BLaER1 treated with 17β-estradiol and CSF1 and Interleukin-3, amounts not matched to agents 10 nM and 100 nM (cell line): ENCODE data around the gene WAS.
A peak's percentile ranks its signal among the peaks of the same experiment; 100 is the strongest.
"Not testable (repeated sequence)": the region's sequence is repeated elsewhere in the genome, so short reads cannot be mapped to it uniquely, and the experiment has no call there.

Experiments used
- H3K27ac ChIP-seq, 11 experiments: shearing (Covaris generic); formaldehyde crosslinking; 2 replicates each; pipeline ENCODE4 v1.8.1; 2022
- H3K27me3 ChIP-seq, 11 experiments: shearing (Covaris generic); formaldehyde crosslinking; 2 replicates each; pipeline ENCODE4 v1.8.1; 2022
- H3K36me3 ChIP-seq, 11 experiments: shearing (Covaris generic); formaldehyde crosslinking; 2 replicates each; pipeline ENCODE4 v1.8.1; 2022
- H3K4me1 ChIP-seq, 10 experiments: shearing (Covaris generic); formaldehyde crosslinking; 2 replicates each; pipeline ENCODE4 v1.8.1; 2022
- H3K4me2 ChIP-seq, 11 experiments: shearing (Covaris generic); formaldehyde crosslinking; 2 replicates each; pipeline ENCODE4 v1.8.1; 2022
- H3K4me3 ChIP-seq, 10 experiments: shearing (Covaris generic); formaldehyde crosslinking; 2 replicates each; pipeline ENCODE4 v1.8.1; 2022
- H3K9ac ChIP-seq, 11 experiments: shearing (Covaris generic); formaldehyde crosslinking; 2 replicates each; pipeline ENCODE4 v1.8.1; 2022
- H3K9me3 ChIP-seq, 11 experiments: shearing (Covaris generic); formaldehyde crosslinking; replicated peaks in 1 of 11; 2 replicates each; pipeline ENCODE4 v1.8.1; 2022
- H4K20me1 ChIP-seq, 11 experiments: shearing (Covaris generic); formaldehyde crosslinking; 2 replicates each; pipeline ENCODE4 v1.8.1; 2022
- Cebpa-rat ChIP-seq, 11 experiments: shearing (Covaris generic); IDR thresholded peaks; 2 replicates each; pipeline ENCODE4 v1.8.1; 2022

The WAS gene

DNA sequence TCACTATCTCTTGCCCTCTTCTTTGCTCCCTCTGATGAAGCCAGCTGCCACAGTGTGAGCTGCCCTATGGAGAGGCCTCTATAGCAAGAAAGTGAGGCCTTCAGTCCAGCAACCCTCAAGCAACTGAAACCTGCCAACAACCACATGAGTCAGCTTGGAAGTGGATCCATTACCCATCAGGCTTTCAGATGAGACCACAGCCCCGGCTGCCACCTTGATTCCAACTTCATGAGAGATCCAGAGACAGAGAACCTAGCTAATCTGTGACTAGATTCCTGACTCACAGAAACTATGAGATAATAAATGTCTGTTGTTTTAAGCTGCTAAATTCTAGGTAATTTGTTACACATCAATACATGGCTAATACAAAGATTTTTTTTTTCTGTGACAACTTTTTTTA is 20.4 kb upstream of the WAS start:
- H4K20me1 ChIP-seq = no peaks in the 10 kb centered on the region
- no peak overlapping the region for H3K4me2 ChIP-seq
- no peaks in the 10 kb centered on the region for H3K36me3 ChIP-seq
- peaks cover 0 to 15% (median 6%) of the 10 kb centered on the region in 11 experiments; a peak in 9 of 22 replicates for H3K9me3 ChIP-seq
- H3K4me3 ChIP-seq = no peak overlapping the region
- H3K4me1 ChIP-seq = 0 out of 20 replicates have a peak, but pooled peaks cover 0 to 6% (median 0%) of the 10 kb centered on the region in 10 experiments
- no peak for TF ChIP-seq Cebpa-rat (IDR thresholded peaks at IDR 0.05)
- H3K27me3 ChIP-seq = peaks cover 0 to 27% (median 18%) of the 10 kb centered on the region in 11 experiments; a peak in 15 of 22 replicates
- no peak overlapping the region for H3K9ac ChIP-seq
- H3K27ac ChIP-seq = no peak overlapping the region

DNA sequence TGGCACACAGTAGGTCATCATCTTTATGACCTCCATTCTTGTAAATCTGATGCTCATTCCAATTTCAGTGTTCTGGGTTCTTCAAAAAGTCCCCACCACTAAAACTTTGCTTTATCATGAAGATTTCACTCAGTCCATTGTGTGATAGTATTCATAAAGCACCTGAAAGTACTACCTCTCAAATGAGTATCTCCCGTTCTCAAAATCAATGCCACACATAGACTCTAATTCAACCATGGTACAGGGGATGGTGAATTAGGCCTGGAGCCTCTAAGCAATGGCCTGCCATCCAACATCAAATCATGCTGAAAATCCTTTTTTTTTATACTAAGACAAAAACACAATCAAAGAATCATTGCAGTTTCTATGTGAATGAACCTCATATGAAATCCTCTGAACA is 19.4 kb upstream of the WAS start:
- H3K27ac ChIP-seq = no peak overlapping the region
- H3K27me3 ChIP-seq = peaks cover 4 to 36% (median 27%) of the 10 kb centered on the region in 11 experiments; a peak in 18 of 22 replicates
- H3K4me2 ChIP-seq = no peak overlapping the region
- no peak overlapping the region for H3K9ac ChIP-seq
- no peak for TF ChIP-seq Cebpa-rat (IDR thresholded peaks at IDR 0.05)
- H3K4me3 ChIP-seq = no peak overlapping the region
- H3K4me1 ChIP-seq = 0 out of 20 replicates have a peak, but pooled peaks cover 0 to 6% (median 0%) of the 10 kb centered on the region in 10 experiments
- no peaks in the 10 kb centered on the region for H4K20me1 ChIP-seq
- H3K36me3 ChIP-seq = no peaks in the 10 kb centered on the region
- peaks cover 0 to 15% (median 5%) of the 10 kb centered on the region in 11 experiments; a peak in 9 of 22 replicates for H3K9me3 ChIP-seq

DNA sequence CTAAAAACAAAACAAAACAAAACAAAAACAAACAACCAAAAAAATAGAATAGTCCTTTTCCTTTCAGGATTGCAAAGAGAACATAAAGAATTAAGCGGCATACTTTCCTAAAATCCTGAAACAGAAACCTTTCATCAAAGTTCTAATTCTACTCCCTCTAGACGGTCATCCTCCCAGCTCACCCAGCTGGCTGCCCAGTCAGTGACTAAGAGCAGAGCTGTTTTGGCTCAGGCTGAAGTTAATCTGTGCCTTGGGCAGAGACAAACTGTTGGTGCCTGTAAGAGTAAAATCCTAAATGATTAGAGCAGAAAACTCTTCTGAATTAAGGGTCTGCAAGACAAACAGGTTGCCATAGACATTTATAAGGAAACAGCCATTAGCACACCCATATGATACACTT is 17.6 kb upstream of the WAS start:
- Histone ChIP-seq H3K27me3 (peaks cover 21 to 54% (median 37%) of the 10 kb centered on the region in 11 experiments; a peak in 21 of 22 replicates), H4K20me1 (no peaks in the 10 kb centered on the region), H3K4me2 (no peak overlapping the region), H3K36me3 (no peaks in the 10 kb centered on the region), H3K9me3 (peaks cover 0 to 5% (median 0%) of the 10 kb centered on the region in 11 experiments; a peak in 3 of 22 replicates), H3K27ac (no peak overlapping the region), H3K9ac (no peak overlapping the region), H3K4me3 (no peak overlapping the region), H3K4me1 (0 out of 20 replicates have a peak, but pooled peaks cover 0 to 6% (median 0%) of the 10 kb centered on the region in 10 experiments)
- TF ChIP-seq Cebpa-rat (IDR thresholded peaks at IDR 0.05) = no peak

DNA sequence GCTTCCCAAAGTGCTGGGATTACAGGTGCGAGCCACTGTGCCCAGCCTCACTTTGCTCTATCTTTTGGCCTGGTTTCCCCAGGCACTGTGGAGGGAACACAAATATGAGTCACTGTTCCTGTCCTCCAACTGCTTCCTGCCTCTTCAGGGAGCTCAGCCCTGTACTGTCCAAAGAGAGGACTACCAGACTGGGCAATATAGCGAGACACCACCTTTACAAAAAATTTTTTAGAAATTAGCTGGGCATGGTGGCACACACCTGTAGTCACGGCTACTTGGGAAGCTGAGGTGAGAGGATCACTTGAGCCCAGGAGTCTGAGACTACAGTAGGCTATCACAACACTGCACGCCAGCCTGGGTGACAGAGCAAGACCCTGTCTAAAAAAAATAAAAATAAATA is 16.9 kb upstream of the WAS start:
- peaks cover 0 to 4% (median 0%) of the 10 kb centered on the region in 11 experiments; a peak in 3 of 22 replicates for H3K9me3 ChIP-seq
- H3K36me3 ChIP-seq = no peaks in the 10 kb centered on the region
- peaks cover 21 to 59% (median 37%) of the 10 kb centered on the region in 11 experiments; a peak in 21 of 22 replicates for H3K27me3 ChIP-seq
- no peak overlapping the region for H3K4me2 ChIP-seq
- 0 out of 20 replicates have a peak, but pooled peaks cover 0 to 6% (median 0%) of the 10 kb centered on the region in 10 experiments for H3K4me1 ChIP-seq
- H3K27ac ChIP-seq = no peak overlapping the region
- H3K9ac ChIP-seq = no peak overlapping the region
- no peaks in the 10 kb centered on the region for H4K20me1 ChIP-seq
- no peak overlapping the region for H3K4me3 ChIP-seq
- no peak for TF ChIP-seq Cebpa-rat (IDR thresholded peaks at IDR 0.05)

DNA sequence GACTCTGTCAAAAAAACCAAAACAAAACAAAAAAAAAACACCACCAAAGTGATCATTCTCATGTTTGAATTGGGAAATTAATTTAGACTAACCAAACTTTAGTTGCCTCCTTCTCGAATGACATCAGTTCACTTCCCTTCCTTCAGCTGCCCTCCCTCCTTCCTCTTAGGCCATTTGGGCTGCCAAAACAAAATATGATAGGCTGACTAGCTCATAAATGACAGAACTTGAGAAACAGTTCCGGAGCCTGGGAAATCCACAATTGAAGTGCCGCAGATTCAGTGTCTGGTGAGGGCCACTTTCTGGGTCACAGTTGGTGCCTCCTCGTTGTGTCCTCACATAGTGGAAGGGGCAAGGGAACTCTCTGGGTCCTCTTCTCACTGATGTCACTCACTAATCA is 16.1 kb upstream of the WAS start:
- no peak for TF ChIP-seq Cebpa-rat (IDR thresholded peaks at IDR 0.05)
- Histone ChIP-seq H3K9ac (no peak overlapping the region), H3K4me3 (no peak overlapping the region), H3K27ac (no peak overlapping the region), H3K36me3 (no peaks in the 10 kb centered on the region), H3K27me3 (peaks cover 21 to 62% (median 37%) of the 10 kb centered on the region in 11 experiments; a peak in 21 of 22 replicates), H3K4me1 (0 out of 20 replicates have a peak, but pooled peaks cover 0 to 6% (median 0%) of the 10 kb centered on the region in 10 experiments), H3K4me2 (no peak overlapping the region), H3K9me3 (peaks cover 0 to 4% (median 0%) of the 10 kb centered on the region in 11 experiments; a peak in 3 of 22 replicates), H4K20me1 (no peaks in the 10 kb centered on the region)

DNA sequence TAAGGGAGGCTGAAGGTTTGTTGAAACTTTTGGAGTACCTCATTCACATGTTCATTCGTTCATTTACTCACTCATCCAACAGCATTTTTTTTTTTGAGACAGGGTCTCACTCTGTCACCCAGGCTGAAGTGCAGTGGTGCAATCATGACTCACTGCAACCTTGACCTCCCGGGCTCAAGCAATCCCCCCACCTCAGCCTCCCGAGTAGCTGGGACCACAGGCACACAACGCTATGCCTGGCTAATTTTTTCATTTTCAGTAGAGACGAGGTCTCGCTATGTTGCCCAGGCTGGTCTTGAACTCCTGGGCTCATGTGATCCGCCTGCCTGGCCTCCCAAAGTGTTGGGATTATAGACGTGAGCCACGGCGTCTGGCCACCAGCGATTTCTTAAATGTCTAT is 15.4 kb upstream of the WAS start:
- not testable (repeated sequence) for H3K27ac ChIP-seq, H3K4me2 ChIP-seq, H3K4me1 ChIP-seq, H3K9me3 ChIP-seq, H4K20me1 ChIP-seq, H3K4me3 ChIP-seq, H3K9ac ChIP-seq, H3K36me3 ChIP-seq
- H3K27me3 ChIP-seq = peaks cover 21 to 62% (median 38%) of the 10 kb centered on the region in 11 experiments; a peak in 21 of 22 replicates

DNA sequence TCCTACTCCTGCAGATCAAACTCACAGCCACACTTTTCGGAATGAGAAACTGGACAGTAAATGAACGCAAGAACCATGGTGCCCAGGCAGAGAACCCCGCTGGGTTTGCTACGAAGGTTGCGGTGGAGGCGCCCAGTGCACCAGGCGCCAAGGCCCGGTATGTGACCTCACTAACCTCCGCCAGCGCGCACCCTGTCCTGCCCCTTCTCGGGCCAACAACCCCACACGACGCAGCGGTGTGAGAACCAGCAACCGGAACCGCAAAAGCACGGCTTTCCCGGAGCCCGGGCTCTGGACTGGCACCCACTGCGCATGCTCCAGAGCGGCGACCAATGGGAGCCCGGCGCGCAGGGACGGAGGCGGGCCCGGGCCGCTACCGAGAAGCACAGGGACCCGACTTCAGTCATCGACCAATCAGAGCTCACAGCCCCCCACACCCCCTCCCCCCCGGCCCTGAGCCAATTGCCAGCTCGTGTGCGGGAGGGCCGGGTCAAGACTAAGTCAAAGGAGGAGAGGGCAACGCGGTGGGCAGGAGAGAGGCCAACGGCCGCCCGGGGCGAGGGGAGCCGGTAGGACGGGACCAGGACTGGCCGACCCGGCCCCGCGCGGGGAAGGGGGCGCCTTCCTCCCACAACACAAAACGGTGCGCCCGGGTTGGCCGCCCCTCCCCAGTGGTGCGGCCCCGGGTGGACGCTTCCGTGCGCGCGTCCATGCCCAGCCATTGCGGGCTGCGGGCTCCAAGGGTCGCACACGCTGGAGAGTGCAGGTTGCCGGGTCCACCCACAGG is 7.3 kb upstream of the WAS start:
- H4K20me1 ChIP-seq = no peaks in the 10 kb centered on the region; a peak in 1 of 22 replicates
- peaks cover 7 to 49% (median 26%) of the 10 kb centered on the region in 10 experiments; a peak in 19 of 20 replicates for H3K4me1 ChIP-seq
- H3K27me3 ChIP-seq = peaks cover 16 to 66% (median 38%) of the 10 kb centered on the region in 11 experiments
- H3K4me3 ChIP-seq = peak overlapping the region; percentile 62 to 82 (median 77)
- peak overlapping the region; percentile 80 to 90 (median 86) for H3K9ac ChIP-seq
- peak overlapping the region; percentile 74 to 89 (median 83) for H3K27ac ChIP-seq
- no peaks in the 10 kb centered on the region for H3K36me3 ChIP-seq
- TF ChIP-seq Cebpa-rat (IDR thresholded peaks at IDR 0.05) = no peak
- no peaks in the 10 kb centered on the region for H3K9me3 ChIP-seq
- H3K4me2 ChIP-seq = peak overlapping the region; percentile 72 to 85 (median 81)

DNA sequence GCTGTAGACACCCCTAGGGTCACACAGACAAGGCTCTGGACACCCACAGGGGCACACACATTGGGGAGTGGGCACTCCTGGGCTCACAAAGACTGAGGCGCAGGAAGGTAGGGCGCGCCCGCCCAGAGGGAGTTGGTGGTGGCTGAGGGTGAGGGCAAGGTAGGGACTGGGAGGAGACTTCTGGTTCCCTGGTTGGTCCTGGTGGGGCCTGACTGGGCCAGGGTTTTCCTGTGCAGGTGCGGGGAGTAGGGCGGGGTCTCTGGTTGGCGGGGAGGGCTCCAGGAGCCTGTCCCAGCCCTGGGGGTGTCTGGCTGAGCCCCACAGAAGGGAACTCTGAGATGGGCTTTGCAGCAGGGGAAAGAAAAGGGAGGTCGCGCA is 6.7 kb upstream of the WAS start:
- Histone ChIP-seq H3K36me3 (no peaks in the 10 kb centered on the region), H3K4me1 (peaks cover 7 to 55% (median 28%) of the 10 kb centered on the region in 10 experiments; a peak in 19 of 20 replicates), H3K4me3 (peak overlapping the region; percentile 62 to 82 (median 77)), H3K4me2 (peak overlapping the region; percentile 62 to 84 (median 77)), H3K9me3 (no peaks in the 10 kb centered on the region), H4K20me1 (no peaks in the 10 kb centered on the region; a peak in 1 of 22 replicates), H3K27ac (peak overlapping the region; percentile 74 to 89 (median 83)), H3K9ac (peak overlapping the region; percentile 80 to 90 (median 86)), H3K27me3 (peaks cover 21 to 71% (median 43%) of the 10 kb centered on the region in 11 experiments)
- no peak for TF ChIP-seq Cebpa-rat (IDR thresholded peaks at IDR 0.05)

DNA sequence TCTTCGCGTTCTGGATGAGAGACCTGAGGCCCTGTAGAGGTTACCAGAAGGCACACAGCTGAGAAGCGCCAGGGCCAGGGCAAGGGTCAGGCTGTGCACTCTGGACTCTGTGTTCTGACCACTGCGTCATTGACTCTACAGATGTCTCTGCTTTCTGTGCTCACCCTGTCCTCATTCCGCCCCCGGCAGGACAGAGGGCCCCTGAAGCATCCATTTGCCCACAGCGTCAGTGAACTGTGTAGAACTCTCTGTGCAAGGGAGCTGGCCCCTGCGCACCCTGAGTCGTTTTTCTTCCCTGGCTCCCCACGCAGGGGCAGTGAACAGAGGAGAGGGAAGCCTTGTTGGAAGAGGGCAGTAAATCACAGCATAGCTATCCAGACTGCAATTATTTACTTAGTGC is 6.1 kb upstream of the WAS start:
- no peaks in the 10 kb centered on the region; a peak in 1 of 22 replicates for H4K20me1 ChIP-seq
- no peaks in the 10 kb centered on the region for H3K9me3 ChIP-seq
- no peak for TF ChIP-seq Cebpa-rat (IDR thresholded peaks at IDR 0.05)
- no peaks in the 10 kb centered on the region for H3K36me3 ChIP-seq
- H3K27ac ChIP-seq = peak overlapping the region in 6 of 11 experiments; percentile 76 to 89 (median 82); a peak in 7 of 22 replicates
- H3K4me2 ChIP-seq = peak overlapping the region; percentile 62 to 84 (median 77)
- peak overlapping the region; percentile 62 to 82 (median 77); a peak in 18 of 20 replicates for H3K4me3 ChIP-seq
- peaks cover 26 to 71% (median 47%) of the 10 kb centered on the region in 11 experiments for H3K27me3 ChIP-seq
- peak overlapping the region; percentile 80 to 90 (median 86); a peak in 20 of 22 replicates for H3K9ac ChIP-seq
- H3K4me1 ChIP-seq = peaks cover 7 to 61% (median 29%) of the 10 kb centered on the region in 10 experiments; a peak in 19 of 20 replicates

DNA sequence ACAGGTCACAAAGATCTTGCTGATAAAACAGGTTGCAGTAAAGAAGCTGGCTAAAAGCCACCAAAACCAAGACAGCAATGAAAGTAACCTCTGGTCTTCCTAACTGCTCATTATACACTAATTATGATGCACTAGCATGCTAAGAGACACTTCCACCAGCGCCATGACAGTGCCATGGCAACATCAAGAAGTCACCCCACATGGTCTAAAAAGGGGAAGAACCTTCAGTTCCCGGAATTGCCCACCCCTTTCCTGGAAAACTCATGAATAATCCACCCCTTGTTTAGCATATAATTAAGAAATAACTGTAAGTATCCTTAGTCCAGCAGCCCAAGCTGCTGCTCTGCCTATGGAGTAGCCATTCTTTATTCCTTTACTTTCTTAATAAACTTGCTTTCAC is 3.1 kb upstream of the WAS start:
- H4K20me1 ChIP-seq, H3K36me3 ChIP-seq, H3K4me3 ChIP-seq: not testable (repeated sequence)
- peak overlapping the region in 5 of 11 experiments; percentile 45 to 88 (median 48); a peak in 10 of 22 replicates for H3K4me2 ChIP-seq
- H3K9ac ChIP-seq = peak overlapping the region in 1 of 11 experiments; percentile 30; a peak in 1 of 22 replicates
- H3K4me1 ChIP-seq = peaks cover 25 to 84% (median 50%) of the 10 kb centered on the region in 10 experiments
- 0 out of 22 replicates have a peak, but pooled peaks cover 0 to 11% (median 0%) of the 10 kb centered on the region in 11 experiments for H3K9me3 ChIP-seq
- H3K27ac ChIP-seq = peak overlapping the region in 5 of 11 experiments; percentile 41 to 74 (median 56); a peak in 9 of 22 replicates
- H3K27me3 ChIP-seq = peaks cover 34 to 78% (median 65%) of the 10 kb centered on the region in 11 experiments

DNA sequence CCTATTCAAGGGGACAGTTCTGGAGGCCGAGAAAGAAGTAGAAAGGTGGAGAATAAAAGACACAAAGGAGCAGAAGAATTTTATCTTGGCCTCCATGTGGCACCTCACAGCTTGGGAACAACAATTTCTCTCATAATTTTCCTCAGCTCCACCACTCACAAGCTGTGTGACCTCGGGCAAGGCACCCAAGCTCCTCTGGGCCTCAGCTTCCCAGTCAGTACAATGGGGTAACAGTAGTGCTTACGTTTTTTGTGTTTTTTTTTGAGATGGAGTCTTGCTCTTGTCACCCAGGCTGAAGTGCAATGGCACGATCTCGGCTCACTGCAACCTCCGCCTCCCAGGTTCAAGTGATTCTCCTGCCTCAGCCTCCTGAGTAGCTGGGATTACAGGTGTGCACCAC is 2.7 kb upstream of the WAS start:
- peak overlapping the region in 5 of 11 experiments; percentile 41 to 74 (median 51); a peak in 8 of 22 replicates for H3K27ac ChIP-seq
- not testable (repeated sequence) for H3K9ac ChIP-seq, H3K36me3 ChIP-seq, H3K4me3 ChIP-seq, H4K20me1 ChIP-seq
- 0 out of 22 replicates have a peak, but pooled peaks cover 0 to 11% (median 0%) of the 10 kb centered on the region in 11 experiments for H3K9me3 ChIP-seq
- H3K27me3 ChIP-seq = peaks cover 34 to 83% (median 70%) of the 10 kb centered on the region in 11 experiments
- peaks cover 21 to 88% (median 53%) of the 10 kb centered on the region in 10 experiments for H3K4me1 ChIP-seq
- H3K4me2 ChIP-seq = peak overlapping the region in 5 of 11 experiments; percentile 45 to 88 (median 48); a peak in 8 of 22 replicates
